Kidney epithelial cell (primary cell): ENCODE measurements around the gene ZBTB32. TPM values are rescaled to one million over a fixed set of nuclear protein-coding genes. Genes with fewer than 3 reads are reported as not detected.

Source experiments
- DNase-seq: peaks from one replicate; pipeline ENCODE4 v3.0.0-alpha.2; 2010; ENCODE audit warnings: low read depth
- H3K27me3 ChIP-seq: 2 replicates; pipeline ENCODE4 v1.6.0; 2011; ENCODE audit warnings: low read length; ENCODE audit not compliant: control insufficient read depth, insufficient read depth
- H3K36me3 ChIP-seq: 2 replicates; pipeline ENCODE4 v1.5.1; 2011; ENCODE audit warnings: low read length; ENCODE audit not compliant: control insufficient read depth, insufficient read depth
- H3K4me3 ChIP-seq: 2 replicates; pipeline ENCODE4 v1.5.1; 2011; ENCODE audit warnings: low read depth, mild to moderate bottlenecking, control low read depth, low read length
- total RNA-seq: library from RNA; depleted of rRNA; stranded (reverse); fragments of >200 nt; gene quantifications from 2 replicates; pipeline ENCODE4 v1.2.3, GENCODE V29; 2015
- TF ChIP-seq, protein P1 (sequence below): IDR thresholded peaks from 2 replicates; pipeline ENCODE4 v1.5.1; 2011; ENCODE audit warnings: mild to moderate bottlenecking, moderate library complexity, low read length, control low read depth, inconsistent platforms; ENCODE audit not compliant: insufficient read depth, poor library complexity, severe bottlenecking

The ZBTB32 gene
- total RNA-seq, 1 donor from 2014 or later, result not detected

DNA sequence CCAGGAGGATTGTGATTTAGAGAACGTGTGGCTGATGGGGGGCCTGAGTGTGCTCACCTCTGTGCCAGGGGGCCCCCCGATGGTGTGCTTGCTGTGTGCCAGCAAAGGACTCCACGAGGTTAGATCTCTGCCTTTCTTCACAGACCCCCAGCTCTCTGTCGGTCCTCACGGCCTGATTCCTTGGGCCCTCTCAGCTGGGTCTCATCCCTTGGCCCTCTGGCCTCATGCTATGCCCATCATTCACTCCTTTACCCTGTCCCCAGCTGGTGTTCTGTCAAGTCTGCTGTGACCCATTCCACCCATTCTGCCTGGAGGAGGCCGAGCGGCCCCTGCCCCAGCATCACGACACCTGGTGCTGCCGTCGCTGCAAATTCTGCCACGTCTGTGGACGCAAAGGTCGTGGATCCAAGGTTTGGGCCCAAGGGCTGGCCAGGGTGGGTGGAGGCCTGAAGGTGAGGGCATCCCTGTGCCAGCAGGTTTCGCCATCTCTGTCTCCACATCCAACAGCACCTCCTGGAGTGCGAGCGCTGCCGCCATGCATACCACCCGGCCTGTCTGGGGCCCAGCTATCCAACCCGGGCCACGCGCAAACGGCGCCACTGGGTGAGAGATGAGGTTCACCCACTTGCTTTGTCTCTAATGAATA, 21.0 kb downstream of the ZBTB32 start:
- peaks cover 9% of the 10 kb centered on the region for H3K36me3 ChIP-seq
- H3K27me3 ChIP-seq, result no peaks in the 10 kb centered on the region
- H3K4me3 ChIP-seq, result no peak overlapping the region
- DNase-seq, result no peak
- TF ChIP-seq, protein P1, sequence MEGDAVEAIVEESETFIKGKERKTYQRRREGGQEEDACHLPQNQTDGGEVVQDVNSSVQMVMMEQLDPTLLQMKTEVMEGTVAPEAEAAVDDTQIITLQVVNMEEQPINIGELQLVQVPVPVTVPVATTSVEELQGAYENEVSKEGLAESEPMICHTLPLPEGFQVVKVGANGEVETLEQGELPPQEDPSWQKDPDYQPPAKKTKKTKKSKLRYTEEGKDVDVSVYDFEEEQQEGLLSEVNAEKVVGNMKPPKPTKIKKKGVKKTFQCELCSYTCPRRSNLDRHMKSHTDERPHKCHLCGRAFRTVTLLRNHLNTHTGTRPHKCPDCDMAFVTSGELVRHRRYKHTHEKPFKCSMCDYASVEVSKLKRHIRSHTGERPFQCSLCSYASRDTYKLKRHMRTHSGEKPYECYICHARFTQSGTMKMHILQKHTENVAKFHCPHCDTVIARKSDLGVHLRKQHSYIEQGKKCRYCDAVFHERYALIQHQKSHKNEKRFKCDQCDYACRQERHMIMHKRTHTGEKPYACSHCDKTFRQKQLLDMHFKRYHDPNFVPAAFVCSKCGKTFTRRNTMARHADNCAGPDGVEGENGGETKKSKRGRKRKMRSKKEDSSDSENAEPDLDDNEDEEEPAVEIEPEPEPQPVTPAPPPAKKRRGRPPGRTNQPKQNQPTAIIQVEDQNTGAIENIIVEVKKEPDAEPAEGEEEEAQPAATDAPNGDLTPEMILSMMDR, result no peak

DNA sequence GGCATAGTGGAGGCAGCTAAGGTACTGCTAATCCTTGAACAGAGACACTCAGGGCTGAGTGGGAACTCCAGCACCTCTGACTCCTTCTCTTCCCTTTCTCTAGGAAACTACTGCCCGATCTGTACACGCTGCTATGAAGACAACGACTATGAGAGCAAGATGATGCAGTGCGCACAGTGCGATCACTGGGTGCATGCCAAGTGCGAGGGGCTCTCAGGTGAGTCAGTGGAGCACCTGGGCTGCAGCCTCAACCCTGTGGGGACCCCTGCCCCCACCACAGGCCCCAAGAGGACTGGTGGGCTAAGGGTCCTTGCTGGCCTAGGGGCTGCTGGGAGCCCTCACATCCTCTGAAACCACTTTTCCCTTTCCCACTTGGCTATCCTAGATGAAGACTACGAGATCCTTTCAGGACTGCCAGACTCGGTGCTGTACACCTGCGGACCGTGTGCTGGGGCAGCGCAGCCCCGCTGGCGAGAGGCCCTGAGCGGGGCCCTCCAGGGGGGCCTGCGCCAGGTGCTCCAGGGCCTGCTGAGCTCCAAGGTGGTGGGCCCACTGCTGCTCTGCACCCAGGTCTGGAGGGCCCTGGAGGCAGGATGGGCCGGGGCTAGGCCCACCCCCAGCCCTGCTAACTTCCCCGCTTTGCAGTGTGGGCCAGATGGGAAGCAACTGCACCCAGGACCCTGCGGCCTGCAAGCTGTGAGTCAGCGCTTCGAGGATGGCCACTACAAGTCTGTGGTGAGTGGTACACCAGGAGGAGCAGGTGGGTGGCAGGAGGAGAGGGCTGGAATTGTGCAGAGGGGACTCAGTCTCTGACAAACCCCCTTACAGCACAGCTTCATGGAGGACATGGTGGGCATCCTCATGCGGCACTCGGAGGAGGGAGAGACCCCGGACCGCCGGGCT, 22.9 kb downstream of the ZBTB32 start:
- TF ChIP-seq, protein P1, result no peak
- Histone ChIP-seq H3K27me3 (no peaks in the 10 kb centered on the region), H3K4me3 (no peak overlapping the region), H3K36me3 (peaks cover 9% of the 10 kb centered on the region)
- no peak for DNase-seq

DNA sequence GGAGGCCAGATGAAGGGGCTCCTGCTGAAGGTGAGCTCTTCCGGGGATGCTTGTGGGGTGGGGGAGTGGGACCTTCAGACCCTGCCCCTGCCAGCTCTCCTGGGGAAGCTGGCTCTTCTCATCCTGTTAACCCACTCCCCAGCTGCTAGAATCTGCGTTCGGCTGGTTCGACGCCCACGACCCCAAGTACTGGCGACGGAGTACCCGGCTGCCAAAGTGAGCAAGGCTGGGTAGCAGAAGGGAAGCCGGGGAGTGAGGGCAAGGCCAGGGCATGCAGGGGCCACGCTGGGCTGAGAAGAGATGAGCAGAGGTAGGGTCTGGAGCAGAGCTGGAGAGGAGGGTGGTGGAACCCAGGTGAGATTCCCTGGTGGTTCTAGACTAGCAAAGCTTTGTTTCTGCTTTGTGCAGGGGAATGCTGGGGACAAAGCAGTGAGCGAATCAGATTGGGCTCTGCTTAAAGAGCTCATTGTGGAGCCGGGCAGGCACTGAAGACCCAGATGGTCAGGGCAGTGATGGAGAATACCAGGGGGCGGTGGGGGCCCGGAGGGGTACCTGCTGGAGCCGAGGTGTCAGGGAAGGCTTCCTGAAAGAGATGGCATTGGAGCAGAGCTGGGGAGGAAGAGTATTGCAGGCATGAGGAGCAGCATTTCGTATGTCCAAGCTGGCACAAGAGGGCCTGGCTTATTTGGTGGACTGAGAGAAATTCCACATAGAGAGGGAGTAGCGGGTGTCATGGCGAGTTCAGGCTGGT, 23.8 kb downstream of the ZBTB32 start:
- no peak for DNase-seq
- Histone ChIP-seq H3K36me3 (peaks cover 8% of the 10 kb centered on the region), H3K4me3 (no peak overlapping the region), H3K27me3 (no peaks in the 10 kb centered on the region)
- TF ChIP-seq, protein P1, result no peak

DNA sequence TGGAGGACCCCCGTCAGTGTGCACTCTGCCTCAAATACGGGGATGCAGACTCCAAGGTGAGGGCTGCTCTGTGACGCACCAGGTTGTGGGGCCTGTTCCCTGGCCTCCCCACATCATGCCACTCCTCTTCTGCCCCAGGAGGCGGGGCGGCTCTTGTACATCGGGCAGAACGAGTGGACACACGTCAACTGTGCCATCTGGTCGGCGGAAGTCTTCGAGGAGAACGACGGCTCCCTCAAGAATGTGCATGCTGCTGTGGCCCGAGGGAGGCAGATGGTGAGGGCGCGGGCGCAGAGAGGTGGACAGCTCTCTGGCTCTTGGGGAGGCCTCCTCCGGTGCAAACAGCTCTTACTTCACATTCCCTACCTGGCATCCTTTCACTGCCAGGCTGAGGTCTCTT, 24.7 kb downstream of the ZBTB32 start:
- no peak for DNase-seq
- no peaks in the 10 kb centered on the region for H3K27me3 ChIP-seq
- peaks cover 8% of the 10 kb centered on the region for H3K36me3 ChIP-seq
- TF ChIP-seq, protein P1, result no peak
- H3K4me3 ChIP-seq, result no peak overlapping the region

DNA sequence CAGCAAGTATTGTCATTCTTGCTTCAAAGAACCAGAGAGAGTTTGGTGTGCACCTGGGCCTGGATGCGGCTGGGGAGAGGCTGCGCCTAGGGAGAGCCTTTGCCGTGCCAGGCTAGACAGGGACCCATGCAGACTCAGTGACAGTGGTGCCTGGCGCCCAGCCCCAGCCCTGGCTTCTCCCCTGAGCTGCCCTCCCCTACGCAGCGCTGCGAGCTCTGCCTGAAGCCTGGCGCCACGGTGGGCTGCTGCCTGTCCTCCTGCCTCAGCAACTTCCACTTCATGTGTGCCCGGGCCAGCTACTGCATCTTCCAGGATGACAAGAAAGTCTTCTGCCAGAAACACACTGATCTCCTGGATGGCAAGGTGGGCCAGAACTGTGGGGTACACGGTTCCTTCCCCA, 25.4 kb downstream of the ZBTB32 start:
- H3K36me3 ChIP-seq, result peaks cover 8% of the 10 kb centered on the region
- DNase-seq, result no peak
- no peaks in the 10 kb centered on the region for H3K27me3 ChIP-seq
- TF ChIP-seq, protein P1, result no peak
- no peak overlapping the region for H3K4me3 ChIP-seq
